ENCODE data around the gene OBI1. TPM values are rescaled to one million over a fixed set of nuclear protein-coding genes. Genes with fewer than 3 reads are reported as not detected.

OBI1 gene
- total RNA-seq, 1 donor from 2014 or later: 18.7 TPM

GRCh38 chr13:78587395-78587794 lies 71.6 kb downstream of the OBI1 start:
- Mint-ChIP-seq H3K36me3 (no peaks in the 10 kb centered on the region), H3K27me3 (peaks cover 90% of the 10 kb centered on the region), H3K4me1 (ENCODE audit: unreplicated experiment) (no peaks in the 10 kb centered on the region), H3K9me3 (peaks cover 5% of the 10 kb centered on the region), H3K27ac (no peak overlapping the region), H3K4me3 (no peak overlapping the region)
- TF ChIP-seq CTCF (conservative IDR thresholded peaks at IDR 0.05): no peak
- no peak for DNase-seq (ENCODE audit: extremely low spot score, unreplicated experiment)

- H3K4me3 Mint-ChIP-seq: no peak overlapping the region
- no peaks in the 10 kb centered on the region for H3K4me1 Mint-ChIP-seq (ENCODE audit: unreplicated experiment)
- no peak overlapping the region for H3K27ac Mint-ChIP-seq
- TF ChIP-seq CTCF (conservative IDR thresholded peaks at IDR 0.05): peak; percentile 57
- no peaks in the 10 kb centered on the region for H3K36me3 Mint-ChIP-seq
- DNase-seq (ENCODE audit: extremely low spot score, unreplicated experiment): no peak
- peaks cover 88% of the 10 kb centered on the region for H3K27me3 Mint-ChIP-seq
- H3K9me3 Mint-ChIP-seq: peaks cover 5% of the 10 kb centered on the region
These were observed 72.2 kb downstream of the OBI1 start for GRCh38 chr13:78586706-78587105.

GRCh38 chr13:78576261-78576660 lies 82.7 kb downstream of the OBI1 start:
- H3K27me3 Mint-ChIP-seq: peaks cover 21% of the 10 kb centered on the region
- no peak for TF ChIP-seq CTCF (conservative IDR thresholded peaks at IDR 0.05)
- H3K27ac Mint-ChIP-seq: no peak overlapping the region
- H3K9me3 Mint-ChIP-seq: no peaks in the 10 kb centered on the region
- no peak overlapping the region for H3K4me3 Mint-ChIP-seq
- no peaks in the 10 kb centered on the region for H3K4me1 Mint-ChIP-seq (ENCODE audit: unreplicated experiment)
- no peaks in the 10 kb centered on the region for H3K36me3 Mint-ChIP-seq
- DNase-seq (ENCODE audit: extremely low spot score, unreplicated experiment): no peak

- Mint-ChIP-seq H3K27me3 (peaks cover 3% of the 10 kb centered on the region), H3K9me3 (no peaks in the 10 kb centered on the region), H3K27ac (no peak overlapping the region), H3K36me3 (no peaks in the 10 kb centered on the region), H3K4me3 (no peak overlapping the region), H3K4me1 (ENCODE audit: unreplicated experiment) (no peaks in the 10 kb centered on the region)
- no peak for TF ChIP-seq CTCF (conservative IDR thresholded peaks at IDR 0.05)
- no peak for DNase-seq (ENCODE audit: extremely low spot score, unreplicated experiment)
These were observed 86.5 kb downstream of the OBI1 start for GRCh38 chr13:78572459-78572858.

GRCh38 chr13:78569029-78569428 lies 89.9 kb downstream of the OBI1 start:
- Mint-ChIP-seq H3K4me1 (ENCODE audit: unreplicated experiment) (no peaks in the 10 kb centered on the region), H3K4me3 (no peak overlapping the region), H3K36me3 (no peaks in the 10 kb centered on the region), H3K27ac (no peak overlapping the region), H3K27me3 (peaks cover 3% of the 10 kb centered on the region), H3K9me3 (no peaks in the 10 kb centered on the region)
- no peak for TF ChIP-seq CTCF (conservative IDR thresholded peaks at IDR 0.05)
- no peak for DNase-seq (ENCODE audit: extremely low spot score, unreplicated experiment)

GRCh38 chr13:78566631-78567030 lies 92.3 kb downstream of the OBI1 start:
- no peak overlapping the region for H3K27ac Mint-ChIP-seq
- TF ChIP-seq CTCF (conservative IDR thresholded peaks at IDR 0.05): no peak
- no peak for DNase-seq (ENCODE audit: extremely low spot score, unreplicated experiment)
- H3K4me3 Mint-ChIP-seq: no peak overlapping the region
- no peaks in the 10 kb centered on the region for H3K36me3 Mint-ChIP-seq
- no peaks in the 10 kb centered on the region for H3K9me3 Mint-ChIP-seq
- H3K4me1 Mint-ChIP-seq (ENCODE audit: unreplicated experiment): no peaks in the 10 kb centered on the region
- peaks cover 15% of the 10 kb centered on the region for H3K27me3 Mint-ChIP-seq

Data from type B pancreatic cell (in vitro differentiated cells).